Activated B cell treated with CpG ODN at 0.5 μM for 24 hours (primary cell): ENCODE data around the gene DTD1. TPM values are rescaled to one million over a fixed set of nuclear protein-coding genes. Genes with fewer than 3 reads are reported as not detected.

Experiments used
- ATAC-seq: fragments of 200-7000 bp; cut with Tn5 transposase; one replicate; pipeline ENCODE4 v1.10.0; 2021; ENCODE audit warnings: low read depth, mild to moderate bottlenecking, moderate library complexity
- CTCF ChIA-PET: fragments of 350-600 bp; sonication (Branson Sonifier 250); formaldehyde crosslinking; loops from one replicate; lab custom pipeline; 2021; ENCODE audit warnings: antibody characterized with exemption; lab: Charles Lee
- POLR2A ChIA-PET: fragments of 350-600 bp; sonication (Branson Sonifier 250); formaldehyde crosslinking; loops from one replicate; lab custom pipeline; 2021; ENCODE audit warnings: antibody characterized with exemption; lab: Charles Lee
- DNase-seq: peaks from one replicate; pipeline ENCODE4 v3.0.0; 2022
- H3K27ac Mint-ChIP-seq: one replicate; pipeline ENCODE4 v1.8.0; 2020; ENCODE audit warnings: mixed read lengths
- H3K27me3 Mint-ChIP-seq: one replicate; pipeline ENCODE4 v1.8.0; 2021; ENCODE audit warnings: mixed read lengths
- H3K36me3 Mint-ChIP-seq: one replicate; pipeline ENCODE4 v1.8.0; 2021; ENCODE audit warnings: low read depth, mixed read lengths
- H3K4me1 Mint-ChIP-seq: one replicate; pipeline ENCODE4 v1.8.0; 2021; ENCODE audit warnings: mixed read lengths
- H3K4me3 Mint-ChIP-seq: one replicate; pipeline ENCODE4 v1.8.0; 2020; ENCODE audit warnings: mild to moderate bottlenecking, mixed read lengths
- H3K9me3 Mint-ChIP-seq: one replicate; pipeline ENCODE4 v1.8.0; 2020; ENCODE audit warnings: mixed read lengths
- intact Hi-C: fragments of 100-400 bp; cut with micrococcal nuclease; formaldehyde crosslinking; loops from one replicate; pipeline ENCODE4 v1.15.1; 2024
- total RNA-seq: library from RNA; stranded (reverse); gene quantifications from 2 replicates; pipeline ENCODE4 v1.2.3, GENCODE V29; 2022
- TF ChIP-seq, protein P1 (sequence below): fragments of 200-600 bp; IDR thresholded peaks from one replicate; pipeline ENCODE4 v1.8.0; 2022; ENCODE audit warnings: antibody characterized with exemption, mild to moderate bottlenecking

The DTD1 gene
- total RNA-seq, 1 donor from 2014 or later: 27.5 TPM

DNA sequence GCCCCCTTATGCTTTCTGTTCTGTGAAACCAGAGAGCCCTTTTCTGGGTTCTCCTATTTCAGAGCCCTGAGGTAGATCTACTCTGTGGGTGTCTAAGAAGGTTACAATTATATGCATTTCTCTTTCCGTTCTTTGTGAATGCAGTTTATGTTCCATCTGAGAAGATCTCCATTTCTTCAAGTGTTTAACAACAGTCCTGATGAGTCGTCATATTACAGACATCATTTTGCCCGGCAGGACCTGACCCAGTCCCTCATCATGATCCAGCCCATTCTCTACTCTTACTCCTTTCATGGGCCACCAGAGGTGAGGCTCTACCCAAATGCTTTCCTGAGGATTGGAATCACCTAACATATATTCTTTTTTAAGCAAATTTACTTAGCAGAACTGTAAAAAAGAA, 39.4 kb upstream of the DTD1 start:
- H3K27me3 Mint-ChIP-seq: no peaks in the 10 kb centered on the region
- intact Hi-C loops: no loop called here
- ChIA-PET CTCF (no interaction called here), POLR2A (no interaction called here)
- no peak overlapping the region for H3K4me3 Mint-ChIP-seq
- no peak for DNase-seq
- no peaks in the 10 kb centered on the region for H3K4me1 Mint-ChIP-seq
- no peak for ATAC-seq
- TF ChIP-seq, protein P1, sequence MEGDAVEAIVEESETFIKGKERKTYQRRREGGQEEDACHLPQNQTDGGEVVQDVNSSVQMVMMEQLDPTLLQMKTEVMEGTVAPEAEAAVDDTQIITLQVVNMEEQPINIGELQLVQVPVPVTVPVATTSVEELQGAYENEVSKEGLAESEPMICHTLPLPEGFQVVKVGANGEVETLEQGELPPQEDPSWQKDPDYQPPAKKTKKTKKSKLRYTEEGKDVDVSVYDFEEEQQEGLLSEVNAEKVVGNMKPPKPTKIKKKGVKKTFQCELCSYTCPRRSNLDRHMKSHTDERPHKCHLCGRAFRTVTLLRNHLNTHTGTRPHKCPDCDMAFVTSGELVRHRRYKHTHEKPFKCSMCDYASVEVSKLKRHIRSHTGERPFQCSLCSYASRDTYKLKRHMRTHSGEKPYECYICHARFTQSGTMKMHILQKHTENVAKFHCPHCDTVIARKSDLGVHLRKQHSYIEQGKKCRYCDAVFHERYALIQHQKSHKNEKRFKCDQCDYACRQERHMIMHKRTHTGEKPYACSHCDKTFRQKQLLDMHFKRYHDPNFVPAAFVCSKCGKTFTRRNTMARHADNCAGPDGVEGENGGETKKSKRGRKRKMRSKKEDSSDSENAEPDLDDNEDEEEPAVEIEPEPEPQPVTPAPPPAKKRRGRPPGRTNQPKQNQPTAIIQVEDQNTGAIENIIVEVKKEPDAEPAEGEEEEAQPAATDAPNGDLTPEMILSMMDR: no peak
- peaks cover 75% of the 10 kb centered on the region for H3K36me3 Mint-ChIP-seq
- no peak overlapping the region for H3K27ac Mint-ChIP-seq
- H3K9me3 Mint-ChIP-seq: no peaks in the 10 kb centered on the region

DNA sequence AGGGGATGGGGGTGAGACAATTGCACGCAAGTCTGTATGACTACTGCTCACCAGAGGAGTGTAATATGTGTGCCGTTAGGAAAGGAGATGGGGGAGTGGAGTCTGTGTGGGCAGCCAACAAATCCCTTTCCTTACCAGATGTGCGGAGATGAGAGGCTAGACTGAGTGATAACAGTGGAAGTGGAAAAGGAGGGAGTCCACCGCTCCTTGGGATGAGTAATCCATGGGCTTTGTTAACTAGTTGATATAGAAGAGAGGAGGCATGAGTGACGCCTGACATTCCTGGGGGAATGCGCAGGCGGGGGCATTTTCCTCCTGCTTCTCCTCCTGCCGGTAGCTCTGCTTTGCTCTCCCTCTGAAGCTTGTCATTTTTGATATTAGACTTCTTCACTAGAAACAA, 34.1 kb upstream of the DTD1 start:
- Mint-ChIP-seq H3K27ac (no peak overlapping the region), H3K36me3 (peaks cover 81% of the 10 kb centered on the region), H3K4me1 (no peaks in the 10 kb centered on the region), H3K27me3 (no peaks in the 10 kb centered on the region), H3K4me3 (no peak overlapping the region), H3K9me3 (no peaks in the 10 kb centered on the region)
- no peak for DNase-seq
- ATAC-seq: no peak
- intact Hi-C loops: no loop called here
- ChIA-PET CTCF (no interaction called here), POLR2A (no interaction called here)
- TF ChIP-seq, protein P1: no peak

DNA sequence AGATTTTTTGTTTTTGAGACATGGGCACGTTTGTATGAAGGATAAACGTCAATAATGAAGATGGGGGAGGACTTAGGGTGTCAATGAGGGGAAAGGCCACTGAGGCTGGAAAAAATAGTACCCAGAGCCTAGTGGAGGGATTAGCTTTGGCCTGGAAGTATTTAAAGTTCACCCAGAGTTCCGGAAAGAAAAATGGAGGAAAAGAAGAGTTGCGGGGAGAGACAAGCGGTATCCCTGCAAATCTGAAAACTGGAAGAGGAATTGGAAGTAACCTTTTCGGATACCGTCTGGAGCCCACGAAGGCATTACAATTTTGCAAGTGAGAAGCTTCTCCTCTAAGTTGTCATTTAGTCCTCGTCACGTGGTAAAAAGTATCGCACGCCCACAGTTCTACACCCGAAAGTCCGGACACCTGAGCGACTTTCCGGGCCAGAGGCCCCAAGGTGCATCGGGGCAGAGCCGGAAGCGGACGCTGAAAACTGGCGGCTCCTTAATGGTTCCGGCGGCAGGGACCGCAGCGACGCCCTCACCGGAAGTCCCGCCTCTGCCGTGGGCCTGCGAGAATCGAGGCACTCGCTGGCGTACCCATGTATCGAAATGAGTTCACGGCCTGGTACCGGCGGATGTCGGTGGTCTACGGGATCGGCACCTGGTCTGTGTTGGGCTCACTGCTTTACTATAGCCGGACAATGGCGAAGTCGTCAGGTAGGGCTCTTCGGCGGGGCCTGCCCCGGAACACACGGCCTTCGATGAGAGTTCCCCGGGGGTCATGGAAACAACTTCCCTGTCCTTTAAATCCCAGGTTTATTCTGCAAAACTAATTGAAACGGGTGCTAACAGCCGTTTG, 20.7 kb upstream of the DTD1 start, which contains the start of gene SMIM26:
Gene SMIM26 (plus strand): TSS at position 541 of the 847 bp plus-strand sequence. CDS start 47 bp downstream, at position 588.
- DNase-seq (peak; percentile 91), ATAC-seq (peak; percentile 96)
- CTCF ChIA-PET: no interaction called here
- Mint-ChIP-seq H3K4me3 (peak within 1 kb of the TSS; percentile 94), H3K9me3 (no peaks in the 10 kb centered on the region), H3K27me3 (no peaks in the 10 kb centered on the region), H3K27ac (peak within 1 kb of the TSS; percentile 94), H3K4me1 (peaks cover 23% of the 10 kb centered on the region), H3K36me3 (peaks cover 46% of the 10 kb centered on the region)
- POLR2A ChIA-PET: interaction anchor here (0.9 to 2.5 kb wide), 4 partner anchors 21 to 100 kb away, joined by 4 to 30 read pairs (median 8); partner anchors contain the start of genes DTD1, DZANK1, POLR3F and SEC23B
- TF ChIP-seq, protein P1: no peak
- intact Hi-C loops: loop anchor here (1.0 to 5.0 kb wide), 11 partner anchors 20 to 1485 kb away; partner anchors contain the start of genes CFAP61, CRNKL1, DZANK1 and MGME1

DNA sequence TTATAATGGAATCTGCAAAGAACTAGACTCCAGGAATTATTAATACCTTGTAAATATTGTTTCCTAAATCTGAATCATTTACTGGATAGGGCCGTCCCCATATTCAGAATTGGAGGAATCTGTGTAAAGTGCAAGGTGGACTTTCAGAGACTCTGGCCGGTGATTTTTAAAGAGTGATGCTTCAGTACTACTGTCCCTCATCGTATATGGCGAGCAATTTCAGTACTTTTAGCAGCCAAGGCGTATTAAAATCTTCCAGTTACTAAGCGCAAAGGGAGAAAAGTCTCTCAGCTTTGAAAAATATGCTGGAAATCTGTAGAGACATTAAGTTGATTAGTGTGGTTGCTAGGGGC, 20.1 kb upstream of the DTD1 start:
- peak overlapping the region; percentile 94 for H3K4me3 Mint-ChIP-seq
- intact Hi-C loops: loop anchor here (1.0 to 5.0 kb wide), 11 partner anchors 20 to 1485 kb away; partner anchors contain the start of genes CFAP61, CRNKL1, DZANK1 and MGME1
- ChIA-PET POLR2A (interaction anchor here (1.4 to 2.5 kb wide), 2 partner anchors 21 to 60 kb away, joined by 9 to 30 read pairs; partner anchors contain the start of genes DTD1 and SEC23B), CTCF (no interaction called here)
- TF ChIP-seq, protein P1: no peak
- peaks cover 23% of the 10 kb centered on the region for H3K4me1 Mint-ChIP-seq
- peak overlapping the region; percentile 94 for H3K27ac Mint-ChIP-seq
- peaks cover 2% of the 10 kb centered on the region for H3K9me3 Mint-ChIP-seq
- ATAC-seq (peak; percentile 6), DNase-seq (no peak)
- no peaks in the 10 kb centered on the region for H3K27me3 Mint-ChIP-seq
- H3K36me3 Mint-ChIP-seq: peaks cover 44% of the 10 kb centered on the region

DNA sequence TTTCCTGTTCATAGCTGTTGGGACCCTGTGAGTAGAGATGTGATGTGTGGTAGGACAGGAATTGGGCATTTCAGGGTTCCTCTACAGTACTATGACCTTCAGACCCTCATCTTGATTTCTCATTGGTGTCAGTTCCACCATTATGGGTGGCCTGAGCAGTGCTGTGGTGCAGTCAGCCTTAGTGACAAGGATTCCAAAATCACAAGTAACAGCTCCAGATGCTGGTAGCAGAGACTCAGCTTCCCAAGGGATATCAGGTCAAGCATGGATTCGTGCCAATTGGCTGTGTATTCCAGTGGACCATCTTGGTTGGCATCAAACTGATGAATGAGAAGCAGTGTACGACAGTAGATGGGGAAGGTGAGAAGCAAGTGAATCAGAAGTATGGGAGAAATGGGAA, 16.8 kb upstream of the DTD1 start:
- TF ChIP-seq, protein P1: no peak
- H3K4me3 Mint-ChIP-seq: no peak overlapping the region
- intact Hi-C loops: no loop called here
- CTCF ChIA-PET: no interaction called here
- ATAC-seq: no peak
- peaks cover 23% of the 10 kb centered on the region for H3K4me1 Mint-ChIP-seq
- no peak overlapping the region for H3K27ac Mint-ChIP-seq
- POLR2A ChIA-PET: interaction anchor here (1.2 kb wide), 1 partner anchor 64 kb away, joined by 4 read pairs; the partner anchor contains the start of gene SEC23B
- H3K36me3 Mint-ChIP-seq: peaks cover 40% of the 10 kb centered on the region
- H3K9me3 Mint-ChIP-seq: peaks cover 2% of the 10 kb centered on the region
- no peaks in the 10 kb centered on the region for H3K27me3 Mint-ChIP-seq
- DNase-seq: no peak
